Testis (tissue), 2 donors: ENCODE data around the gene KRTAP10-5.

Source experiments
- POLR2A ChIP-seq: fragments of 450-650 bp; IDR thresholded peaks from one replicate; pipeline ENCODE4 v1.6.1; 2017; ENCODE audit warnings: antibody characterized with exemption, mild to moderate bottlenecking, moderate library complexity
- TF ChIP-seq, protein P1 (sequence below), 3 experiments: fragments of 450-650 bp in 2 of 3; fragments of 200-600 bp in 1 of 3; sonication (generic) in 1 of 3; IDR thresholded peaks; one replicate each; pipeline ENCODE4 v1.5.1; 2016 to 2019; ENCODE audit warnings: antibody characterized with exemption in 3 of 3, mild to moderate bottlenecking in 2 of 3, moderate library complexity in 1 of 3

DNA sequence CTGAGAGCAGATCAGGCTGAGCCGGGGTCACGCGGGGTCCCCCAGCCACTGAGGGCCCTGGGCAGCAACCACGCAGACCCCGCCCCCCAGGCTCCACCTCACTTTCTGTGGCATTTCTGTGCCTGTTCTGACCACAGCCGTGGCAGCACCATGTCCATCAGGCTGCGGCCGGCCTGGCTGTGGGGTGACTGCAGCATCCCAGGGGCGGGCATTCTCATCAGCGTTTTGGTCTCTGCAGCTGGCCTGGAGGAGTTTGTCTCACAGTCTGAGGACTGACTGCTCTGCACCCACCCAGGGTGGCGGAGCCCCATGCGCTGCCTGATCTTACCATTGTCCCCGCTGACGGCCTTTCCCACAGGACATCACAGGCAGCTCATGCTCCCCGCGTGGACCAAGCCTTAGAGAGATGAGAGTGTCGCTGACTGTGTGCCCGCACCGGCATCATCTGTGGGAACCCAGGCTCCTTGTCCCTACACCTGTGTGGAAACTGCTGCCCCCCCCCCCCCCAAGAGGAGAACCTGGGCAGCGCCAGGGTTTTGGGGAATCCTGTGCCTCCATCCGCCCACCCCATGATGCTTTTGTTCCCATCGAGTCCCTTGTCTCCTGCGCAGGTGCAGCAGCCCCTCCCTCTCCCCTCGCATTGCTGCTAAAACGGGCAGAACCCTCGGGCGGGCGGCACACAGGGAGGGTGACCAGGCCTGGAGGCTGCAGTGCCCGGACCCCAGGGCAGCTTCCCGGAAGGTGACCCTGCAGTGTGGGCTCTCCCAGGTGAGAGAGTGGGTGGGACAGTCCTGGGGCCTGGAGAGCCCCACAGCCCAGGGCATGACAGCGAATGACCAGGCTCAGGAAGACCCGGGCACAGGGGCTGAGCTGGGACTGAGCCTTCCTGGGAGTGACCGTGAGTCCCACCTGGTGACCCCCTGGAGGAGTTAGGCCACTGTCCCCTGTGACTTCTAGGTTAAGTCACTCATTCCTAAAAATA lies 42.2 kb downstream of the KRTAP10-5 start:
- TF ChIP-seq, protein P1, sequence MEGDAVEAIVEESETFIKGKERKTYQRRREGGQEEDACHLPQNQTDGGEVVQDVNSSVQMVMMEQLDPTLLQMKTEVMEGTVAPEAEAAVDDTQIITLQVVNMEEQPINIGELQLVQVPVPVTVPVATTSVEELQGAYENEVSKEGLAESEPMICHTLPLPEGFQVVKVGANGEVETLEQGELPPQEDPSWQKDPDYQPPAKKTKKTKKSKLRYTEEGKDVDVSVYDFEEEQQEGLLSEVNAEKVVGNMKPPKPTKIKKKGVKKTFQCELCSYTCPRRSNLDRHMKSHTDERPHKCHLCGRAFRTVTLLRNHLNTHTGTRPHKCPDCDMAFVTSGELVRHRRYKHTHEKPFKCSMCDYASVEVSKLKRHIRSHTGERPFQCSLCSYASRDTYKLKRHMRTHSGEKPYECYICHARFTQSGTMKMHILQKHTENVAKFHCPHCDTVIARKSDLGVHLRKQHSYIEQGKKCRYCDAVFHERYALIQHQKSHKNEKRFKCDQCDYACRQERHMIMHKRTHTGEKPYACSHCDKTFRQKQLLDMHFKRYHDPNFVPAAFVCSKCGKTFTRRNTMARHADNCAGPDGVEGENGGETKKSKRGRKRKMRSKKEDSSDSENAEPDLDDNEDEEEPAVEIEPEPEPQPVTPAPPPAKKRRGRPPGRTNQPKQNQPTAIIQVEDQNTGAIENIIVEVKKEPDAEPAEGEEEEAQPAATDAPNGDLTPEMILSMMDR (IDR thresholded peaks at IDR 0.05) = no peak
- no peak for TF ChIP-seq POLR2A
